Chondrocyte (in vitro differentiated cells): ENCODE results near the gene ATF6B. TPM values are rescaled to one million over a fixed set of nuclear protein-coding genes. Genes with fewer than 3 reads are reported as not detected.

Experiments used
- DNase-seq: peaks from one replicate; pipeline ENCODE4 v3.0.0; 2021; ENCODE audit warnings: mixed read lengths, low spot score
- H3K27ac Mint-ChIP-seq: one replicate; pipeline ENCODE4 v1.8.0; 2021; ENCODE audit warnings: mild to moderate bottlenecking, moderate library complexity, mixed read lengths; ENCODE audit not compliant: unreplicated experiment
- H3K27me3 Mint-ChIP-seq: 2 replicates; pipeline ENCODE4 v1.8.0; 2021; ENCODE audit warnings: low read depth, mixed read lengths
- H3K36me3 Mint-ChIP-seq: 2 replicates; pipeline ENCODE4 v1.8.0; 2021; ENCODE audit warnings: low read depth, mixed read lengths
- H3K4me1 Mint-ChIP-seq: 2 replicates; pipeline ENCODE4 v1.8.0; 2021; ENCODE audit warnings: low read depth, mild to moderate bottlenecking, mixed read lengths
- H3K4me3 Mint-ChIP-seq: one replicate; pipeline ENCODE4 v1.8.0; 2021; ENCODE audit warnings: mild to moderate bottlenecking, moderate library complexity, mixed read lengths; ENCODE audit not compliant: unreplicated experiment
- H3K9me3 Mint-ChIP-seq: 2 replicates; pipeline ENCODE4 v1.8.0; 2021; ENCODE audit warnings: low read depth, mixed read lengths
- CTCF ChIP-seq: fragments of 200-600 bp; sonication (generic); IDR thresholded peaks from 2 replicates; pipeline ENCODE4 v1.5.0; 2021; ENCODE audit warnings: antibody characterized with exemption, mild to moderate bottlenecking, moderate library complexity
- total RNA-seq: library from RNA; stranded (reverse); gene quantifications from 3 replicates; pipeline ENCODE4 v1.2.1, GENCODE V29; 2021

Gene ATF6B
- total RNA-seq, 1 donor from 2014 or later, result 68.0 TPM

GRCh38 chr6:32081168-32081990 is 46.7 kb downstream of the ATF6B start:
- peaks cover 40% of the 10 kb centered on the region for H3K4me1 Mint-ChIP-seq

GRCh38 chr6:32079566-32080290 is 48.3 kb downstream of the ATF6B start:
- no peak for DNase-seq
- no peaks in the 10 kb centered on the region for H3K9me3 Mint-ChIP-seq
- H3K27ac Mint-ChIP-seq, result peak overlapping the region; percentile 47
- peaks cover 50% of the 10 kb centered on the region for H3K4me1 Mint-ChIP-seq
- no peak overlapping the region for H3K4me3 Mint-ChIP-seq
- H3K36me3 Mint-ChIP-seq, result peaks cover 2% of the 10 kb centered on the region
- TF ChIP-seq CTCF, result no peak
- peaks cover 20% of the 10 kb centered on the region for H3K27me3 Mint-ChIP-seq

More at GRCh38 chr6:32081168-32081990, 46.7 kb downstream of the ATF6B start:
- TF ChIP-seq CTCF, result no peak
- Mint-ChIP-seq H3K4me3 (no peak overlapping the region), H3K27me3 (peaks cover 29% of the 10 kb centered on the region), H3K36me3 (peaks cover 2% of the 10 kb centered on the region), H3K9me3 (no peaks in the 10 kb centered on the region), H3K27ac (peak overlapping the region; percentile 68)
- no peak for DNase-seq

GRCh38 chr6:32076321-32076809 is 51.7 kb downstream of the ATF6B start:
- H3K9me3 Mint-ChIP-seq, result no peaks in the 10 kb centered on the region
- no peak for DNase-seq
- peaks cover 40% of the 10 kb centered on the region for H3K4me1 Mint-ChIP-seq
- TF ChIP-seq CTCF, result no peak
- H3K27ac Mint-ChIP-seq, result peak overlapping the region; percentile 64
- H3K4me3 Mint-ChIP-seq, result no peak overlapping the region
- H3K27me3 Mint-ChIP-seq, result peaks cover 2% of the 10 kb centered on the region
- H3K36me3 Mint-ChIP-seq, result no peaks in the 10 kb centered on the region

- no peak overlapping the region for H3K4me3 Mint-ChIP-seq
- peak overlapping the region; percentile 64 for H3K27ac Mint-ChIP-seq
Observed at GRCh38 chr6:32075781-32076180, 52.3 kb downstream of the ATF6B start.

More at GRCh38 chr6:32075781-32076180, 52.3 kb downstream of the ATF6B start:
- Mint-ChIP-seq H3K36me3 (peaks cover 2% of the 10 kb centered on the region), H3K27me3 (peaks cover 6% of the 10 kb centered on the region), H3K4me1 (peaks cover 34% of the 10 kb centered on the region), H3K9me3 (no peaks in the 10 kb centered on the region)
- DNase-seq, result no peak
- TF ChIP-seq CTCF, result no peak
